Left renal cortex interstitium (tissue), 4 donors: ENCODE results near the gene CD63. TPM values are rescaled to one million over a fixed set of nuclear protein-coding genes. Genes with fewer than 3 reads are reported as not detected.
"Not testable (repeated sequence)": the region's sequence is repeated elsewhere in the genome, so short reads cannot be mapped to it uniquely, and the experiment has no call there.

Source experiments
- DNase-seq, 4 donors: peaks; one replicate each; pipeline ENCODE4 v3.0.0-alpha.2; 2013; ENCODE audit warnings: low read depth in 4 of 4, low spot score in 2 of 4, missing footprints in 1 of 4
- polyA plus RNA-seq, 4 donors: library from polyadenylated mRNA; unstranded; fragments of 120-200 nt; gene quantifications; one replicate each; pipeline ENCODE4 v1.2.1, GENCODE V29; 2013; ENCODE audit not compliant: insufficient read length in 4 of 4

CD63 gene, protein sequence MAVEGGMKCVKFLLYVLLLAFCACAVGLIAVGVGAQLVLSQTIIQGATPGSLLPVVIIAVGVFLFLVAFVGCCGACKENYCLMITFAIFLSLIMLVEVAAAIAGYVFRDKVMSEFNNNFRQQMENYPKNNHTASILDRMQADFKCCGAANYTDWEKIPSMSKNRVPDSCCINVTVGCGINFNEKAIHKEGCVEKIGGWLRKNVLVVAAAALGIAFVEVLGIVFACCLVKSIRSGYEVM
- 100 to 1,000 TPM; 607 to 729 (median 660) TPM for polyA plus RNA-seq

DNA sequence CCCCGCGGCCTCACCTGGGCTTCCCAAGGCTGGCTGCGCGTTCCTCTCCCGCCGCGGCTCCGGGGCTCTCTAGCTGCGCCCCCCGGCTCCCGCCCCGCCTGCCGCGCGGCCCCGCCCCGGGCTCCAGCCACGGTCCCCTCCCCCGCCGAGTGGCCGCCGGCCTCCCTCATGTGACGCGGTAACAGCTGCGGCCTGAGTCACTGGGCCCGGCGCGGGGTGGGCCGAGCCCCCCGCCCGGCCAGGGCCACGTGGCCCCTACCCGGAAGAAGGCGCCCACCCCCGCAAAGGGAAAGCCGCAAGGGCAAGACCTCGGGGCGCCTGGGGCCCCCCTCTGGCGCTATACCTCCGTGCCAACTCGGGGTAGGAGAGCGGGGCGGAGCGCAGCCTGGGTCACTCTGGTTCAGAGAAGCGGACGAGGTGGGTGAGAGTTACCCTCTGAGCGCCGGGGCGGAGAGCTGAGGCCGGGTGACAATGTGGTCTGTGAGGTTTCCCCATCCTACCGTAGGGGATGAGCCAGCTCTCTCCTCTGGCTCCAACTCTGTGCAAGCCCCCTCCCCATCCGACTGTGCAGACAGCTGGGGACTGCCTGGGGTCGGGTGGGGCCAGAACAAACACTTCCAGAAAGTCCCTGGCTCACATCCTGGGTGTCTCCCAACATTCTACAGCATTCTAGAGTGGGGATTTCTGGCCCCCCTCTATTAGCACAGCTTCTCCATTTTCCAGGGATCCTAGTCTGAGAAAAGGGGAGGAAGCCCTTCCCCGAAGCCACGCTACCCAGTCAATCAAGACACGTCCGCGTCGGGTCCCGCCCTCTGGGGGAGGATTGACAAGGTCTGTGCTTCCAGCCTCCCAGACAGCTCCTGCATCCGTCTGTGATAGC, at the start of gene CD63:
CD63 (minus strand) TSS at position 71 of the 880 bp plus-strand sequence. CDS start 668 bp downstream, outside the sequence.
- peak in 1 of 4 donors; percentile 84 for DNase-seq

DNA sequence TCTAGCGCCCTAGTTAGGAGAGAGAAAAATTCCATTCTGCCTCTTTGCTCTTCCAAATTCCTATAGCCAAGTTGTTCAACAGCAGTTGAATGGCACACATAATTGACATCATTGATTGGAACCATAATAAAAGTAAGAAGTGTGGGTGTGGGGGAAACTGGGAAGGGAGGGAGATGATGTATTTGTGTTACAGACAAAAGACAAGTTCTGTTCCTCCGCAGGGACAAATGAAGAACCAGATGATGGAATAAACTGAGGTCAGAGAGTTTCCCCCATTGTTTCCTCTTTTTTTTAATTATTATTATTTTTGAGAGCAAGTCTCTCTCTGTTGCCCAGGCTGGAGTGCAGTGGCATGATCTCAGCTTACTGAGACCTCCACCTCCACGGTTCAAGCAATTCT, 49.0 kb upstream of the CD63 start:
- no peak for DNase-seq

DNA sequence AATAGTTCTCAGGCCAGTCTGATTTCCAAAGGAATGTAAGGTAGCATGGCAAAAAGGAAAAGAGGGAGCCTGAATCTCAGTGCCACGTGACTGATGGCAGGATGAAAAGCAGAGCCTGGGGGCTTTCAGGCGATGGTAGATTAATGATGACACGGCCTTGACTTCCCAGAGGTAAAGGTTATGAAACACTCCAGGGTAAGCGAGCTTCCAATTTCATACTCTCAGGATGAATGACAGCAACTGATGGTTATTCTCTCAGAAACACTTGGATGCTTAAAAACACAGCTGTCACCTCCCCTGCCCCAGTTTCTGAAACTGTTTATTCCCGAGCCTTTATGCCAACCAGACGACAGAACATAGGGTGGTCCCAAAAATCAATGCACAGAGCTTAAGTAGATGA, 42.9 kb upstream of the CD63 start:
- no peak for DNase-seq

DNA sequence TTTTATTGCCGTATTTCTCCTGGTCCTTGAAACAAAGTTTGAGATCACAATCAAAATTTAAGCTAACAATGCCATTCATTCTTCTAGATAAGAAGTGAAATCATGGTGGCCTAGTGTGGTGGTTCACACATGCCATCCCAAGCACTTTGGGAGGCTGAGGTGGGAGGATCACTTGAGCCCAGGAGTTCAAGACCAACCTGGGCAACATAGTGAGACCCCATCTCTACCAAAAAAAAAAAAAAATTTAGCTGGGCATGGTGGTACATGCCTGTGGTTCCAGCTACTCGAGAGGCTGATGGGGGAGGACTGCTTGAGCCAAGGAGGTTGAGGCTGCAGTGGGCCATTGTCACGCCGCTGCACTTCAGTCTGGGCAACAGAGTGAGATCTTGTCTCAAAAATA, 38.3 kb upstream of the CD63 start:
- no peak for DNase-seq

DNA sequence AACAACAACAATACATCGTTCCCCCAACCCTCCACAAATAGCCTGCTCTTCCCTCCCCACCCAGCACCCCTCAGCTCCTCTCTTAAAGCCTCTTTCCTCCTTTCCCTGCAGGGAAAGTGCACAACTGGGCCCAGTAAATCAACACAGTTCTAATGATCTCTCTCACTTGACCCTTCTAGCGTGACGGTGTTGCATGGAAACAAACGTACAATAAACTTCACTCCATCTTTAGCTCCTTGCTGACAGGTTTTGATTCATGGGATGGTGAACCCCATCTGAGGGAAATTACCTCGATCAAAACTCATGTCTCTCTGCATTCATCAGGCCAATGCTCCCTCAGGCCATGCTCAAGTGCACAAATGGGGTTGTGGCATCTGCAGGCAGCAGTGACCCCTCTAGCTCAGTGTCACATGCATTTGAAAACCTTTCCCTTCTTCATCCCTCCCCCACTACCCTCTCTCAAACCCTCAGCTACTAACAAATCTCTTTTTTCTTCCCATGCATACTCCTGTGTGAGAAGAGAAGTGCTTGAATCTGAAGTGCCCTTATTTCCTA, 37.0 kb upstream of the CD63 start:
- no peak for DNase-seq

DNA sequence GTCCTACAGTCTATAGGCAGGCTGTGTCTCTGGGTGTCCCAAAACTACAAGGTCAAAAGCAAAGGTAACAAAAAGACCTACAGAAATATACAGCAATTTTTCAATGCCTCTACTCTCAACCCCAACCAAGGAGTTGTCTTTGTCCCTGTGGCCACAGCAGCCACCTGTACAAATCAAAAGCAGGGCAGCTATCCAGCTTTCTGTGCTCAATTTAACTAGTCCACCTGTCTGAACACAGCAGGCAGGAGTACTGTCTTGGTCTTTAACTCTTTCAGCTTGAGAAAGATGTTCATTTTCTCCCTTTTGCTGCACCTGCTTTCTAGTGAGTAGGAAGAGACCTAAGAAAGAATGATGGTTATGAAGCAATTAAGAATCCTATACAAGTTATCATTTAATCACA, 33.8 kb upstream of the CD63 start:
- no peak for DNase-seq

DNA sequence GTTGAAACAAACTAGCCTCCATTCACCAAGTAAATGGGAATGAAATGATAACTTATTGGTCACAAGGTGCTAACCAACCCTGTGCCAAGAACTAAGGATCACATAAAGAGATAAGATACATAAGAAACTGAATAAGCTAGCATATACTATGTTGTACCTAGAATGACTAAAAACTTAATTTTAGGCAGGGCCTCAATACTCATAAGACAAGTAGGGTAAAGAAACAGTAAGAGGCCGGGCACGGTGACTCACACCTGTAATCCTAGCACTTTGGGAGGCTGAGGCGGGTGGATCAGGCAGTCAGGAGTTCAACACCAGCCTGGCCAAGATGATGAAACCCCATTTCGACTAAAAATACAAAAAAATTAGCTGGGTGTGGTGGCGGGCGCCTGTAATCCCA, 31.9 kb upstream of the CD63 start:
- no peak for DNase-seq

DNA sequence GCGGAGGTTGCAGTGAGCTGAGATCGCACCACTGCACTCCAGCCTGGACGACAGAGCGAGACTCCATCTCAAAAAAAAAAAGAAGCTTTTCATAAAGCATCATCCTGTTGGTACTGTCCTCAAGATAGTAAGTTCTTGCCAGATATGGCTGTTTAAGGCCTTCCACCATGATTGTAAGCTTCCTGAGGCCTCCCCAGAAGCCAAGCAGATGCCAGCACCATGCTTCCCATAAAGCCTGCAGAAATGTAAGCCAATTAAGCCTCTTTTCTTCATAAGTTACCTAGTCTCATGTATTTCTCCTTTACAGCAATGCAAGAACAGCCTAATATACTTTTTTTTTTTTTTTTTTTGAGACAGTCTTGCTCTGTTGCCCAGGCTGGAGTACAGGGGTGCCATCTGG, 29.8 kb upstream of the CD63 start:
- not testable (repeated sequence) for DNase-seq

DNA sequence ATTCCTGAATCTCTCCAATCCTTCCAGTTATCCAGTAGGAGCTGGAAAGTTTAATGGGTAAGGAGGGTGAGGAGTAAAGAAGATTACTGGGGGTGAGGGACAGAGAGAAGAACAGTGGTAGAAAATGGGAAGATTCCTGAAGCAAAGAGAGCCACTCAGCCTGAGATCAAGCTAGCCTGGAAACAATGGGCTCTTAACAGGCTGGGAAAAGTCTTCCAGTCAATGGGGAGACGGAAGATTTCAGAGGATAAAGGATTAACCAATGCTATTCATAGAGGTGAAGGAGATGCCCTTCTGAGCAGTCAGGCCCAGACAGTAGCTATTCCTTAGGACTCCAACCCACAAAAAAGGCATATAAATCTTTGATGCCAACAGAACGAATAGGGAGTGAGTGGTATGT, 28.9 kb upstream of the CD63 start:
- DNase-seq, result no peak

DNA sequence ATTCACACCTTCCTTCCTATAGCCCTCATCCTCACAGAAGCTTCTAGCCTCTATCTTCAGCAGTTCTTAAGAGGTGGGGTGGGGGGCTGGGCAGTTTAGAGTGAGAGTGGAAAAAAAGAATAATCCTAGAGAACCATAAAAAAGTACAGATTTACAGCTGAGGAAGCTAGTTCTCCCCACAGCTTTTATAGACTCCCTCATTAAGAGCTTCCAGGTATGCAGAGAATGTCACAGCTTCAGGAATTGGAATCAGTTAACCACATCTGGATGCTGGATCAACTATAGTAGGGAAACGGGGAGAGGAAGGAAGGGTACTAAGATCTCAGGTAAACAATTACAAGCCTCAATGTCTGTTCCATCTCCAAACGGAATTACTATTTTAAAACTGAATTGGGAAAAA, 26.4 kb upstream of the CD63 start:
- DNase-seq, result no peak

DNA sequence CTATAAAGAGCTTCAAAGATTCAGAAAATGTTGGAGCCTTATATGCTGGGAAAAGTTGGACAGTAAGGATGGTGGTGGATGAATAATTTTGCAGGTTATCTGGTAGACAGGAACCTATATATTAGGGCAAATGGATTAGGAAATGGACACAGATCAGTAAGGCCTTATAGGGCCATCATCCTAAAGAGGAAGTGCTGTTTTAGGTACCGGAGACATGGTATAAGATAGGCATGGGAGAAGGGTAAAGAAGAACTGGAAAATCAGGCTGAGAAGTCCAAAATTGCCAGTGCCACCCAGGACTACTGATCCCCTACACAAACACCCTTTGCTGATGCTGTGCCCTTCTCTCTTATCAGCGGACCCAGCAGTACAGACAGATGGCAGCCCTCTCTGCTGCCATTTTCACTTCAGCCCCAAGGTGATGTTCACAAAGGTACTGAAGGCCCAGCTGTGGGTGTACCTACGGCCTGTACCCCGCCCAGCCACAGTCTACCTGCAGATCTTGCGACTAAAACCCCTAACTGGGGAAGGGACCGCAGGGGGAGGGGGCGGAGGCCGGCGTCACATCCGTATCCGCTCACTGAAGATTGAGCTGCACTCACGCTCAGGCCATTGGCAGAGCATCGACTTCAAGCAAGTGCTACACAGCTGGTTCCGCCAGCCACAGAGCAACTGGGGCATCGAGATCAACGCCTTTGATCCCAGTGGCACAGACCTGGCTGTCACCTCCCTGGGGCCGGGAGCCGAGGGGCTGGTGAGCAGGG, 19.6 kb upstream of the CD63 start:
- DNase-seq, result no peak

DNA sequence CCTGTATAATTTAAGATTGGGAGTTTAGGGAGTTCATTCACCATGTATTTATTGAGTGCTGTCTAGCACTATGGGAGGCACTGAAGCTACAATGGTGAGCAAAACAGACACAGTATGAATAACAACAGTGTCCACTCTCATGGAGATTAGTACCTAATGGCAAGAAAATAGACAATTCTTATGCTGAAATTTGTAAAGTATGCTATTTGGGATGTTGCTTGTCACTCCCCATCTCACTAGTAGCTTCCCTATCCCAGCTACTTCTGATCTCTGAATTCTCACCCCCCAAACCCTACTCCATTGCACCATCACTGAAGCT, 18.1 kb upstream of the CD63 start:
- DNase-seq, result no peak

DNA sequence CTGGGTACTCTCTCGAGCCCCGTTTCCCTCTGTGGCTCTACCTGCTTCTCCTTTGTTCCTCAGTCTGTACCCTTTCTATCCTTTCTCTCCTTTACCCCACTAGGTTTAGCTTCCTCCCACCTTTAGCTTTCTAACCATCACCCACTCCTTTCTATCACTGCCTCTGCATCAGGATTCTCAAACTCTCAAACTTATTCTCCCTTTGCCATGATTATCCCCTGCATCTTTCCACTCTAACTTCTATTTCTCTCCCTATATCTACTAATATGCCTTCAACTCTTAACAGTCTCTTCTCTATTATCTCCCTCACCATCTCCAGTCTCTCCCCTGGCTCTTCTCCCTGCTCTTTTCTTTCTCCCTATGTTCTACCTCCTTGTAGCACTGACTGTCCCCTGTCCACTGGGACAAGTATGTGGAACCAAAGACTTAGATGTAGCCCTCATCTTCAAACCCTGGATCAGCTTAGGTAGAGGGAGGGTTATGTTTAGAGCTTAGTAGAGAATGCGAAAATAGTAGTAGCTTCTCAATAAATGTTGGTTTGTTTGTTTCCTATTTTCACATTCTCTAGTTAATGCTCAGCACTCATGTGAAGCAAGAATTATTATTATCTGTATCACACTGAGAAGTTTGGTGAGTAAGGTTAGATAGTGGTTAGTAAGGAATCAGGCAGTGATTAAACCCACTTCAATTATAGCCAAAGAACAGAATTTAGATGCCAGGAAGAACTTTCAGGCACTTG, 17.5 kb upstream of the CD63 start:
- no peak for DNase-seq

DNA sequence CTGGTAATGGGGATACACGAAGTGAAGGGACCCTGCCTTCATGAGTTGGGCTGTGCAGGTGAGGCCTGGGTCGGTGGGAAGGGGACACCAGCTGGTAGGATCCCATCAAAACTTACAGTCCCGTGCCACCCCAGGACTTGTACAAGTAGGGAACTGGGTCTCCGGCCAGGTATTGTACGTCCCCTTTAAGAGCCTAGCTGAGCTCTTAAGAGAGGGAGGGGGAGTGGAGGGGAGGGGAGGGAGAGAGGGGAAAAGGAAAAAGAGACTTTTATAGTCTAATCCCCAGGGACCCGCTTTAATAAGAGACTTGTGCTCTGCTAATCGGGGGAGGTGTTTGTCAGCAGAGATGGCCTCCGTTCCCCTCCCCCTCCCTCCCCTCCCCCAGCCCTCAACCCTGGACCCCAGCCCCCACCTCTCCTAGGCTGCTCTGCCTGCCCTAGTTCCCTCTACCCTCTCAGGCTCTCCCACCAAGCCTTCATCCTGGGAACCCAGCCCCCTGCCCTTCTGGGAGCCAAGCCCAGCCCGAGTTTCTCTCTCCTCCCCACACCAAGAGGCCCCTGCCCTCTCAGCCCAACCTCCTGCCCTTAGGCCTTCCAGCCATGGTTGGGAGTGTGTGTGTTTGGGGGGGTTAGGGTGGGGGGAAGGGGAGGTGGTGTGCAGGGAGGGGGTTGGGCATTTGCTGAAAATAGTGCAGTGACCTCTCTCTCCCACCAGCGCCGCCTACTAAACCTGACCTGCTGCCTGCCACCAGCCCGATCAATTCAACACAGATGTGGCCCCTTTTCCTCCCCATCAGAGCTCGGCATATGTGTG, 16.8 kb upstream of the CD63 start:
- DNase-seq, result peak in 1 of 4 donors; percentile 79

DNA sequence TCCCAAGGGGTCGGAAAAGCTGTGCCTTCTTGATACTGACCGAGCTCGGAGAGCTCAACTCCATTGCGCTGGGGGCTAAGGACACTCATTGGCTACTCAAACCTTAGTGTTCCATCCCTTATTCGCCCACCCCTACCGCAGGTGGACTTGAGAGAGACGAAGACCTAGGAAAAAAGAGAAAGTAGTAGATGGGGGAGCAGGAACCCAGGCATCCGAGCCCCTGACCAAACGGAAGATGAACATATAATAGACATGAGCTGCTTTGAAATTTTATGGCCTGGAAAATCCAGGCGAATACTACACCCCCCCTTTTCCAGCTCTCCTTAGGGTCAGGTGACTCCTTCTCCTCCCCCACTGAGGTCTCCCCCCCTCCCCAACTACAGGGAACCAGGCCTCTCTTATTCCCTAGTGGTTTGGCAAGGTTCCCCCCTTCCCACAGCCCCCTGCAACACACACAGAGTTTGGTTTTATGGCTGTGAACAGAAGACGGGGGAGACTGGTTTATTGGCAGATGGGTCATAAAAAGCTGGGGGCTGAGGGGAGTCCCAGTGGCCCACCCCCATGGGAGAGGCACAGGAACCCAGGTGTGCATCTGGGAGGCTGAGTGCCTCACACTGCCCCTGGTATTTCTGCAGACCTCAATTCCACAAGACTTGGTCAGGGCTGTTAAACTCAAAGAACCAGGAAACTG, 15.7 kb upstream of the CD63 start:
- DNase-seq, result no peak

DNA sequence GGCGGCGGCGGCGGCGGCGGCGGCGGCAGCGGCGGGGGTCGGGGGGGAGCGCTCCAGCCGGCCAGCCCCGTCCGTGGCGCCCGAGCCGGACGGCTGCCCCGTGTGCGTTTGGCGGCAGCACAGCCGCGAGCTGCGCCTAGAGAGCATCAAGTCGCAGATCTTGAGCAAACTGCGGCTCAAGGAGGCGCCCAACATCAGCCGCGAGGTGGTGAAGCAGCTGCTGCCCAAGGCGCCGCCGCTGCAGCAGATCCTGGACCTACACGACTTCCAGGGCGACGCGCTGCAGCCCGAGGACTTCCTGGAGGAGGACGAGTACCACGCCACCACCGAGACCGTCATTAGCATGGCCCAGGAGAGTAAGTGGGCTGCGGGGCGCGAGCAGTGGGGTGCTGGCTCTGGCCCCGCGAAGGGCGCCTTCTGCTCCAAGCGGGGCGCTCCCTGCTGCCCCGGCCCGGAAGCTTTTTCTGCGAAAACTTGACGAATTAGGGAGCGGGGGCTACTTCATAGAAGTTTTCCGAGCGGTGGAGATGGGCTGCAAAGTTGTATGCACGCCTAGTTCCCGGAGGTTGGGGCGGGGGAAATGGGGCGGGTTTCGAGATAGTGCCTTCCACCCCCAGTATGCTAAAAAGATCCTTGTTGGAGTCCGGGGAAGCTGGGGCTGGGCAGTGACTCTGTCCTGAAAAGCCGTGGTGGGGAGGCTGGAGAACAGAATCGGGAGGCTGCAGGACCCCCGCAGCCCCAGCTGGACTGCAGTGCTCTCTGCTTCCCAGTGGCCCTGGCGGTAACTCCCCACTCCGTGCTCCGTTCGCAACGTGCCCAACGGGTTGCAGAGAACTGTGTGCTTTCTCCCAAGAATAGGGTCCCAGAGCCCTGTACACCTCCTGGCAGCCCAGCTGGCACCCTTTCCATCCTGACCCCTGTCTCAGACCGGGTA, 14.9 kb upstream of the CD63 start:
- no peak for DNase-seq

DNA sequence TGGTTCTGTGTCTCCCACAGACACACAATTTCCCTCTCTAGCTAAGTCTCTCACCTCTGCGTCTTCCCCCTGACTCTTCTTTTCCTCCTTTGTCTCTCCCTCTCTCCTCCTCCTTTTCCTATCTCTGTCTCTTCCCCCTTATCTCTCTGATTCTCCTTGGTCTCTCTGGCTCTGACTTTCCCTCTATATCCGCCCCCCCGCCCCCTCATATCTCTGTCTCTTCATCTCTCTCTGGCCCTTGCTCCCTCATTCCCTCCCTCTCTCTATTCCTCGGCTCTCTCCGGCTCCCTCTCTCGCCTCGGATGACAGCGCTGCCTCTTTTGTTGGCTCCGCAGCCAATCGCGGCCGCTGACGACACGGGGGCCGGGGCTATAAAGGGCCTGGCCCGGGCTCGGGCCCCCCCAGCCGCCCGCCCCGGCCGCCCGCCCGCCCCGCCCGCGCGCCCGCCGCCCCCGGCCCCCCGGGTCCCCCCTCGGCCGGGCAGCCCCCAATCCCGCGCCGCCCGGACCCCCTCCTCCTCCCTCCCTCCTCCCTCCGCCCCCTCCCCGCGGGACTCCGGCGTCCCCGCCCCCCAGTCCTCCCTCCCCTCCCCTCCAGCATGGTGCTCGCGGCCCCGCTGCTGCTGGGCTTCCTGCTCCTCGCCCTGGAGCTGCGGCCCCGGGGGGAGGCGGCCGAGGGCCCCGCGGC, 14.1 kb upstream of the CD63 start, which contains the start of gene GDF11:
GDF11 (plus strand) TSS at position 404 of the 687 bp plus-strand sequence; CDS start at position 599, 195 bp downstream.
- no peak for DNase-seq
